Measurements from ENCODE around the gene TEX10.

Gene TEX10

DNA sequence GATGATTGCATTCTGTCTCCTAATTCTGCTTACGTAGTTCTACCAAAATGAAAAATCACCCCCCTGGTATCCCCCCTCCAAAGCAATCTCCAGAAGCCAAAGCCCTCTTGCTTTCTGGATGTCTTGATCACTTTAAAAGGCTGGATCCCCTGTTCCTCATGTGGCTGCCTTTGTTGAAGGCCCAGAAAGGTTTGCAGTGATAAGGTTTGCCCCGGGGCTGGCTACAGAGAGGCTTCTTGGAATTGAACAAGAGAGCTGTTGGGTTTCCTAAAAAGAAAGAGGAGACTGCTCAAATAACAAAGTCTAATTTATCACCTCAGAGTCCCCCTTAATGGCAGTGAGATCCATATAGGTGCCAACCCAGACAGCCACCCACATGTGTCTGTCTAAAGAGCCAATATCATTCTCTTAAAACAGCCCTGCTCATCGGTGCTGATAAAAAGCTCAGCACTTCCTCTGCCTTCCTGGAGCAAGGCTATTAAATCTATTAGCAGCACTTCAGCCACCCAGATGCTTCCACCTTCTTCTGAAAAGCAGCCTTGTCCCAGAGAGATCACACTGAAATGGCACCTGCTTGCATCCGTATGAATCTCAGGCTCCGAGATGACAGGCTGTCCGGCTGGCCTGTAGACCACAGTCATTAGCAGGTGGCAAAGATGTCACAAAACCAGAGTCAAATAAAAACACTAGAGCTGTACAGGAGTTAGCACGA lies 70.9 kb downstream of the TEX10 start:
- no peak for DNase-seq

DNA sequence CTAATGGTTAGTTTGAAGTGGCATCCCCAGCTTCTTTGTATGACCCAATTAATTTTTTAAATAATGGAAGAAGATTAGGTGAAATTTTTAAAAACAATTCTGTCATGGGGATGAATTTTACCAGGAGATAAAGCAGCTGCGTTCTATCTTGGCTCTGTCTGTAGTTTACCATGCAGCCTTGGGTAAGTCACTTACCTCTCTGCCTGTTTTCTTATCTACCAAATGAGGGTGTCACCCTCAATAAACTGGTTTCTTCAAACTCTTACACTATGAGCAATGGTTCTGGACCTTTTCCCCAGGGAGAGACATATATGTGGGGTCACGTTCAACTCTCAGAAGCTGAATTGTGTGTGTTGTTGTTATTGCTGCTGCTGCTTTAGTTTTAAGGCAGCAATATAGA lies 71.7 kb downstream of the TEX10 start:
- DNase-seq: no peak

DNA sequence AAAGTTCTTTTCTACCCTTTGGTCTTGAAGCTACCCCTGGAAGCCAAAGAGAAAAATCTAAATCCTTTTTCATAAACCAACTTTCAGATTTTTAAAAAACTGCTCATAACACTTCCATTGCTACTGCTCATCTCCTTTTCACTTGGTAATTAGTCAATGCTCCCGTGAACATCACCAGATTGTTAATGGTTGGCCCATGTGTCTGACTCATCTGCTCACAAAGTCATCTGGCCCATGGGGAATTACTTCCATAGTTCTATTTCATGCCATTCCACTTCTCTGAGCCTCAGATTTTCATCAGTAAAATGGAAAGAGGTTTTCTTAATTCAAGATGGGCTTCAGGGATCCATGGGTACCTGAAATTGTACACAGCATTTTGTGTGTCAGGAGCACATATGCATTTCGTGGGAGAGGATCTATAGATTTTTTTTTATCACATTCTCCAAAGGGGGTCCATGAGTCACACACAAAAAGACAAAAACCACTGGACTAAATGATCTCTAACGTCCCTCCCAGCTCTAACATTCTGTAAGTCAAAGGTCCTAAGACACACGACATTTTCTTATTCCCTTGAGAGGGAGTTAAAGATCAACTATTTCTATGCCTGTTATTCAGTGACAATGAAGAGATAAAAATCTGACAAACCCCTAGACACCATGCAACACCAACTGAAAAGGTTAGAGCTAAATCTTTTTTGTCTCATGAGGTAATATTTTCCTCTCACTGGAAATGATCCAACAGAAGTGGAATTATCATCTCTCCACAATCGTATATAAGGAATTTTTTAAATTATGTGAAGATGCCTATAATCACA lies 75.4 kb downstream of the TEX10 start:
- no peak for DNase-seq

DNA sequence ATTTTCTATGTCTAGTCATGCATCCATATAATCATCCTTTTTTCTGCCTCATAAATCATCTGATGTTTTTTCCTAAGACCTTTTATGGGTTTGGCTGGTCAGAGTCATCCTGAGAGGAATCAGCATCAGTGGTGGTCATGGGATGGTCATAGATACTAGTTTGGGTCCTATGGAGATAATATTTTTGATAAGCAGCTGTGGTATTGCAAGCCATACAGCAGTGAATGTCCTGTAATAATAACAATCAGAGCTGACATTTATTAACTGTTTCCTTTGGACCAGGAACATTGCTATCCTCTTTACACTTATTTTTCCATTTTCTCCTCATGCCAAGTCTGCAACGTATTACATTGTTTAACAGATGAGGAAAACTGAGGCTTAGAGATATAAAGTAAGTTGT lies 83.1 kb downstream of the TEX10 start:
- no peak for DNase-seq

DNA sequence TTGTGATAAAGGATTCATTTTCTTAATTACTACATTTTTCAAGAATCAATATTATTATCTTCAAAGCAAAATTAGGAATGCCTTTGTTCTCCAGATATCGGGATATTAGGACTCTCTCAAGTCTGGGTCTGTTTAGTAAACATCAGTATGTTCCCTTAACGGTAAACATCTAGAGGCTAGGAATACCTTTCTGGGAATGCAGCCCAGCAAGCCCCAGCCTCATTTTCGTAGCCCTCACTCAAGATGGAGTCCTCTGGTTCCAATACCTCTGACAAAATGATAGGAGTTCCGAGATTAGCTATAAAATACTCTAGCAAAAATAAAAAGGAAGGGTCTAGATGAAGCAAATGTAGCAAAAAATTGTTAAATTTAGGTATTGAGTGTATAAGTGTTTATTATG lies 84.5 kb downstream of the TEX10 start:
- DNase-seq: no peak

DNA sequence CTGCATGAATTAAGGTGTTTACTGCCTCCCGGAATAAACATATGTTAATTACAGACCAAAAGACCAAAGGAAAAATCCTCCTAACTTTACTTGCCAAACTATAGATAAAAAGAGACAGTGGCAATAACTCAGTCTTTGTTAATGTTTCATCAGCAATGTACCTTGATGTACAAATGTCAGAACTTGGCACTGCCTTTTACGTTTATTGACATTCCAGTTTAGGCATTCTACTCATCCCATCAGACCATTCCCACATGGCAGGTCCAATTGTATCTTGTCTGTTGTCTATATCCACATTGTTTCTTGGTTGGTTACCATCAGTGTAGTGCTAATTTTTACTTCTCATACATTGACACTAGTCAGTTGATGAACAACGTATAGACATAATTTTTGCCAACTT lies 85.5 kb downstream of the TEX10 start:
- DNase-seq: no peak
